Activated CD4-positive, alpha-beta memory T cell treated with anti-CD3 and anti-CD28 coated beads for 36 hours (primary cell): ENCODE measurements around the gene GALP. TPM values are rescaled to one million over a fixed set of nuclear protein-coding genes. Genes with fewer than 3 reads are reported as not detected.
"Not testable (repeated sequence)": the region's sequence is repeated elsewhere in the genome, so short reads cannot be mapped to it uniquely, and the experiment has no call there.

Experiments used
- CTCF ChIA-PET: fragments of 350-600 bp; sonication (Branson Sonifier 250); formaldehyde crosslinking; loops from one replicate; lab custom pipeline; 2021; ENCODE audit warnings: antibody characterized with exemption, inconsistent platforms; lab: Charles Lee
- POLR2A ChIA-PET: fragments of 350-600 bp; sonication (Branson Sonifier 250); formaldehyde crosslinking; loops from one replicate; lab custom pipeline; 2021; ENCODE audit warnings: antibody characterized with exemption; lab: Charles Lee
- DNase-seq: peaks from one replicate; pipeline ENCODE4 v3.0.0-alpha.2; 2020
- H3K27ac Mint-ChIP-seq: one replicate; pipeline ENCODE4 v1.8.0; 2021; ENCODE audit warnings: mixed read lengths
- H3K27me3 Mint-ChIP-seq: one replicate; pipeline ENCODE4 v1.8.0; 2021; ENCODE audit warnings: mixed read lengths
- H3K36me3 Mint-ChIP-seq: one replicate; pipeline ENCODE4 v1.8.0; 2021; ENCODE audit warnings: mixed read lengths
- H3K4me1 Mint-ChIP-seq: one replicate; pipeline ENCODE4 v1.8.0; 2021; ENCODE audit warnings: low read depth, mixed read lengths
- H3K4me3 Mint-ChIP-seq: one replicate; pipeline ENCODE4 v1.8.0; 2021; ENCODE audit warnings: mild to moderate bottlenecking, mixed read lengths
- H3K9me3 Mint-ChIP-seq: one replicate; pipeline ENCODE4 v1.8.0; 2021; ENCODE audit warnings: mixed read lengths
- intact Hi-C: fragments of 100-400 bp; cut with micrococcal nuclease; formaldehyde crosslinking; loops from one replicate; pipeline ENCODE4 v1.15.1; 2023
- total RNA-seq, 2 experiments: library from RNA; stranded (reverse); gene quantifications; one replicate each; pipeline ENCODE4 v1.2.3, GENCODE V29; 2021

GALP gene
- total RNA-seq, 2 experiments from 2014 or later, result not detected

- CTCF ChIA-PET, result interaction anchor here (2.1 kb wide), 1 partner anchor 86 kb away, joined by 7 read pairs; no protein-coding TSS in a partner anchor
Observed at GRCh38 chr19:56167064-56167578, 8.7 kb upstream of the GALP start.

GRCh38 chr19:56170261-56170660, 5.5 kb upstream of the GALP start:
- CTCF ChIA-PET, result interaction anchor here (0.9 to 6.5 kb wide), 3 partner anchors 94 to 108 kb away, joined by 3 to 40 read pairs (median 24); no protein-coding TSS in a partner anchor
- POLR2A ChIA-PET, result no interaction called here
- Mint-ChIP-seq H3K4me3 (no peak overlapping the region), H3K27me3 (peaks cover 7% of the 10 kb centered on the region), H3K36me3 (no peaks in the 10 kb centered on the region), H3K4me1 (no peaks in the 10 kb centered on the region), H3K27ac (no peak overlapping the region), H3K9me3 (no peaks in the 10 kb centered on the region)
- intact Hi-C loops, result no loop called here
- DNase-seq, result no peak

More at GRCh38 chr19:56167064-56167578, 8.7 kb upstream of the GALP start:
- Mint-ChIP-seq H3K27me3 (peaks cover 11% of the 10 kb centered on the region), H3K9me3 (no peaks in the 10 kb centered on the region), H3K36me3 (no peaks in the 10 kb centered on the region), H3K4me3 (no peak overlapping the region), H3K4me1 (peaks cover 3% of the 10 kb centered on the region), H3K27ac (no peak overlapping the region)
- intact Hi-C loops, result no loop called here
- DNase-seq, result no peak
- POLR2A ChIA-PET, result no interaction called here

- intact Hi-C loops, result no loop called here
- no peaks in the 10 kb centered on the region for H3K4me1 Mint-ChIP-seq
- CTCF ChIA-PET, result interaction anchor here (0.6 to 6.5 kb wide), 8 partner anchors 19 to 636 kb away, joined by 3 to 40 read pairs (median 4); no protein-coding TSS in a partner anchor
- H3K9me3 Mint-ChIP-seq, result no peaks in the 10 kb centered on the region
- no peak overlapping the region for H3K27ac Mint-ChIP-seq
- H3K27me3 Mint-ChIP-seq, result peaks cover 5% of the 10 kb centered on the region
- H3K4me3 Mint-ChIP-seq, result no peak overlapping the region
- DNase-seq, result no peak
- H3K36me3 Mint-ChIP-seq, result no peaks in the 10 kb centered on the region
- POLR2A ChIA-PET, result no interaction called here
Observed at GRCh38 chr19:56174086-56174485, 1.7 kb upstream of the GALP start.

GRCh38 chr19:56174550-56174949, 1.3 kb upstream of the GALP start:
- Mint-ChIP-seq H3K36me3 (no peaks in the 10 kb centered on the region), H3K9me3 (no peaks in the 10 kb centered on the region), H3K27ac (no peak overlapping the region), H3K4me1 (no peaks in the 10 kb centered on the region), H3K27me3 (peaks cover 5% of the 10 kb centered on the region), H3K4me3 (no peak overlapping the region)
- CTCF ChIA-PET, result interaction anchor here (0.6 to 6.5 kb wide), 5 partner anchors 19 to 636 kb away, joined by 3 to 40 read pairs (median 8); no protein-coding TSS in a partner anchor
- POLR2A ChIA-PET, result no interaction called here
- no peak for DNase-seq
- intact Hi-C loops, result no loop called here

GRCh38 chr19:56176310-56176709, 502 bp downstream of the GALP start:
- H3K9me3 Mint-ChIP-seq, H3K27ac Mint-ChIP-seq, DNase-seq, H3K36me3 Mint-ChIP-seq, POLR2A ChIA-PET, H3K4me1 Mint-ChIP-seq, CTCF ChIA-PET, intact Hi-C loops, H3K4me3 Mint-ChIP-seq, H3K27me3 Mint-ChIP-seq: not testable (repeated sequence)

- intact Hi-C loops, result no loop called here
- Mint-ChIP-seq H3K4me3 (no peak overlapping the region), H3K27me3 (no peaks in the 10 kb centered on the region), H3K27ac (no peak overlapping the region), H3K36me3 (no peaks in the 10 kb centered on the region), H3K4me1 (no peaks in the 10 kb centered on the region), H3K9me3 (no peaks in the 10 kb centered on the region)
- ChIA-PET POLR2A (no interaction called here), CTCF (interaction anchor here (2.9 kb wide), 1 partner anchor 111 kb away, joined by 11 read pairs; no protein-coding TSS in a partner anchor)
- no peak for DNase-seq
Observed at GRCh38 chr19:56176881-56177280, 1.1 kb downstream of the GALP start.

- no peak overlapping the region for H3K27ac Mint-ChIP-seq
- ChIA-PET CTCF (interaction anchor here (1.1 to 2.9 kb wide), 3 partner anchors 97 to 111 kb away, joined by 3 to 11 read pairs (median 6); no protein-coding TSS in a partner anchor), POLR2A (no interaction called here)
Observed at GRCh38 chr19:56177564-56178243, 1.9 kb downstream of the GALP start.

GRCh38 chr19:56189785-56190184, 14.0 kb downstream of the GALP start:
- Mint-ChIP-seq H3K4me3 (no peak overlapping the region), H3K4me1 (peaks cover 3% of the 10 kb centered on the region), H3K27me3 (peaks cover 5% of the 10 kb centered on the region), H3K27ac (no peak overlapping the region), H3K36me3 (no peaks in the 10 kb centered on the region), H3K9me3 (no peaks in the 10 kb centered on the region)
- no peak for DNase-seq
- POLR2A ChIA-PET, result no interaction called here
- CTCF ChIA-PET, result interaction anchor here (1.2 kb wide), 1 partner anchor 123 kb away, joined by 4 read pairs; no protein-coding TSS in a partner anchor
- intact Hi-C loops, result no loop called here

More at GRCh38 chr19:56177564-56178243, 1.9 kb downstream of the GALP start:
- no peaks in the 10 kb centered on the region for H3K36me3 Mint-ChIP-seq
- H3K4me1 Mint-ChIP-seq, result no peaks in the 10 kb centered on the region
- no peak for DNase-seq
- intact Hi-C loops, result no loop called here
- H3K4me3 Mint-ChIP-seq, result no peak overlapping the region
- H3K9me3 Mint-ChIP-seq, result no peaks in the 10 kb centered on the region
- H3K27me3 Mint-ChIP-seq, result no peaks in the 10 kb centered on the region

- CTCF ChIA-PET, result no interaction called here
- Mint-ChIP-seq H3K36me3 (no peaks in the 10 kb centered on the region), H3K27ac (no peak overlapping the region), H3K9me3 (no peaks in the 10 kb centered on the region), H3K4me1 (no peaks in the 10 kb centered on the region), H3K4me3 (no peak overlapping the region), H3K27me3 (peaks cover 3% of the 10 kb centered on the region)
- no peak for DNase-seq
- intact Hi-C loops, result no loop called here
- POLR2A ChIA-PET, result no interaction called here
Observed at GRCh38 chr19:56191115-56191514, 15.3 kb downstream of the GALP start.

GRCh38 chr19:56191711-56192110, 15.9 kb downstream of the GALP start:
- Mint-ChIP-seq H3K27ac (no peak overlapping the region), H3K4me3 (no peak overlapping the region), H3K27me3 (peaks cover 3% of the 10 kb centered on the region), H3K9me3 (no peaks in the 10 kb centered on the region), H3K36me3 (no peaks in the 10 kb centered on the region), H3K4me1 (no peaks in the 10 kb centered on the region)
- POLR2A ChIA-PET, result no interaction called here
- no peak for DNase-seq
- intact Hi-C loops, result no loop called here
- CTCF ChIA-PET, result interaction anchor here (0.6 kb wide), 1 partner anchor 11 kb away, joined by 3 read pairs; no protein-coding TSS in a partner anchor

- Mint-ChIP-seq H3K9me3 (no peaks in the 10 kb centered on the region), H3K4me3 (no peak overlapping the region), H3K36me3 (no peaks in the 10 kb centered on the region), H3K27ac (no peak overlapping the region), H3K4me1 (no peaks in the 10 kb centered on the region), H3K27me3 (peaks cover 3% of the 10 kb centered on the region)
- intact Hi-C loops, result no loop called here
- no peak for DNase-seq
- CTCF ChIA-PET, result no interaction called here
- POLR2A ChIA-PET, result no interaction called here
Observed at GRCh38 chr19:56193981-56194640, 18.3 kb downstream of the GALP start.

- H3K27me3 Mint-ChIP-seq, H3K4me3 Mint-ChIP-seq, H3K9me3 Mint-ChIP-seq, POLR2A ChIA-PET, H3K4me1 Mint-ChIP-seq, CTCF ChIA-PET, H3K27ac Mint-ChIP-seq, H3K36me3 Mint-ChIP-seq, intact Hi-C loops, DNase-seq: not testable (repeated sequence)
Observed at GRCh38 chr19:56197646-56198045, 21.8 kb downstream of the GALP start, which contains the start of gene ZSCAN5B. Gene ZSCAN5B, minus strand, starts transcription at chr19:56197783. Its CDS starts 4,731 bp downstream, at chr19:56193052.
